Peyer's patch (tissue), 4 donors: Measurements from ENCODE around the gene LDLRAP1.

Experiments
- POLR2A ChIP-seq, 2 donors: fragments of 450-650 bp; IDR thresholded peaks; one replicate each; pipeline ENCODE4 v1.5.1; 2017; ENCODE audit warnings: antibody characterized with exemption in 2 of 2, mild to moderate bottlenecking in 2 of 2, moderate library complexity in 2 of 2
- TF ChIP-seq, protein P1 (sequence below), 6 experiments: fragments of 450-650 bp in 4 of 6; fragments of 200-600 bp in 2 of 6; sonication (generic) in 1 of 6; IDR thresholded peaks; one replicate each; pipeline ENCODE4 v1.5.1; 2017 to 2019; ENCODE audit warnings: antibody characterized with exemption in 6 of 6, mild to moderate bottlenecking in 3 of 6, moderate library complexity in 1 of 6

DNA sequence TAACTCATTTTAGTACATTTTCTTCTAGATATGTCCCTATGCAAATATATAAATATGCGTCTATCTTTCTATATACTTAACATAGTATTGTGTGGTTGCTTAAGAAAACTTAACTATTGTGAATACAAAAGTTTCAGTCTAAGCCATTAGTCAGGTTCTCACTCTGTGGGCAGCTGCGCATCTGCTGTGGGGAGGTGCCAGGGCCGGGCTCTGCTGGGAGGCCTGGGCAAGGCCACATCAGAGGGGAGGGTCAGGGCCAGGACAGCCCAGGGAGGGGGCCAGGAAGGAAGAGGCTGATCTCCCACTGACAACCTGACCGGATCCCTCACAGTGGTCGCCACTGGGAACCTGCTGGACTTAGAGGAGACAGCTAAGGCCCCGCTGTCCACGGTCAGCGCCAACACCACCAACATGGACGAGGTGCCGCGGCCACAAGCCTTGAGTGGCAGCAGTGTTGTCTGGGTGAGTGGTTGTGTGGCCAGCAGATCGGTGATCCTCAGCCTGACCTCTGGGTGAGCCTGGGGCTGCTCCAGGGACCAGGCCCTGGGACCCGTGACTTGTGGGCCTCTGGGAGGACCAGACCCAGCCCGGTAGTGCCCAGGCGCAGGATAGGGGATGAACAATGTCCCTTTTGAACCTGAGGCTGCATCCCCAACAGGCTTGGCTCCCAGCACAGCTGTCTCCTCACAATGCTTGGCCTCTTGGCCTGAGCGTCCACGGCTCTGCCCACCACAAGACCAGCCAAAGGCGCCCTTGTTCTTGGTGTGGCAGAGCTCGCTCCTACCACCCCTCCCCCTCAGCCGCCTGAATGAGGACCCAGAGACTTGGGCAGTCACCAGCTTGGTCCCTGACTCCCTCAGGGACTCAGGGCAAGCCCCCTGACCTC lies 20.2 kb downstream of the LDLRAP1 start:
- no peak for TF ChIP-seq POLR2A (IDR thresholded peaks at IDR 0.05)
- TF ChIP-seq, protein P1, sequence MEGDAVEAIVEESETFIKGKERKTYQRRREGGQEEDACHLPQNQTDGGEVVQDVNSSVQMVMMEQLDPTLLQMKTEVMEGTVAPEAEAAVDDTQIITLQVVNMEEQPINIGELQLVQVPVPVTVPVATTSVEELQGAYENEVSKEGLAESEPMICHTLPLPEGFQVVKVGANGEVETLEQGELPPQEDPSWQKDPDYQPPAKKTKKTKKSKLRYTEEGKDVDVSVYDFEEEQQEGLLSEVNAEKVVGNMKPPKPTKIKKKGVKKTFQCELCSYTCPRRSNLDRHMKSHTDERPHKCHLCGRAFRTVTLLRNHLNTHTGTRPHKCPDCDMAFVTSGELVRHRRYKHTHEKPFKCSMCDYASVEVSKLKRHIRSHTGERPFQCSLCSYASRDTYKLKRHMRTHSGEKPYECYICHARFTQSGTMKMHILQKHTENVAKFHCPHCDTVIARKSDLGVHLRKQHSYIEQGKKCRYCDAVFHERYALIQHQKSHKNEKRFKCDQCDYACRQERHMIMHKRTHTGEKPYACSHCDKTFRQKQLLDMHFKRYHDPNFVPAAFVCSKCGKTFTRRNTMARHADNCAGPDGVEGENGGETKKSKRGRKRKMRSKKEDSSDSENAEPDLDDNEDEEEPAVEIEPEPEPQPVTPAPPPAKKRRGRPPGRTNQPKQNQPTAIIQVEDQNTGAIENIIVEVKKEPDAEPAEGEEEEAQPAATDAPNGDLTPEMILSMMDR (IDR thresholded peaks at IDR 0.05): no peak
